Measurements from ENCODE around the gene SLC6A7. TPM values are rescaled to one million over a fixed set of nuclear protein-coding genes. Genes with fewer than 3 reads are reported as not detected.

Gene SLC6A7
- total and polyA plus RNA-seq, 12 donors, result not detected

- TF ChIP-seq POLR2A (IDR thresholded peaks at IDR 0.05) (no peak), CTCF (IDR thresholded peaks at IDR 0.05) (no peak)
- H3K9me3 ChIP-seq (replicated peaks in 1 of 3), result no peaks in the 10 kb centered on the region
- H3K4me3 ChIP-seq, result no peak overlapping the region
- peaks cover 12 to 13% of the 10 kb centered on the region in 2 donors for H3K4me1 ChIP-seq (replicated peaks in 1 of 2)
- intact Hi-C loops (cut with DNase I), result no loop called here
- H3K36me3 ChIP-seq (replicated peaks in 1 of 2), result no peaks in the 10 kb centered on the region
- H3K27me3 ChIP-seq, result no peaks in the 10 kb centered on the region
- H3K27ac ChIP-seq, result peak overlapping the region in 3 of 5 donors; percentile 41 to 85 (median 72)
- WGBS, 4 donors, result 32 to 53% (median 47%) methylated on average over 8 to 12 of the region's 12 CpGs
- no peak for DNase-seq
These were observed 31.5 kb upstream of the SLC6A7 start for GRCh38 chr5:150158170-150158949.

GRCh38 chr5:150159031-150159430, 30.8 kb upstream of the SLC6A7 start:
- Histone ChIP-seq H3K9me3 (replicated peaks in 1 of 3) (no peaks in the 10 kb centered on the region), H3K4me1 (replicated peaks in 1 of 2) (peaks cover 12 to 13% of the 10 kb centered on the region in 2 donors), H3K27me3 (no peaks in the 10 kb centered on the region), H3K27ac (peak overlapping the region in 2 of 5 donors; percentile 72 to 85), H3K36me3 (replicated peaks in 1 of 2) (no peaks in the 10 kb centered on the region), H3K4me3 (no peak overlapping the region)
- intact Hi-C loops (cut with DNase I), result no loop called here
- 72 to 82% (median 80%) methylated on average over 6 of the region's 6 CpGs for WGBS, 4 donors
- DNase-seq, result no peak
- TF ChIP-seq POLR2A (IDR thresholded peaks at IDR 0.05) (no peak), CTCF (IDR thresholded peaks at IDR 0.05) (no peak)

DNA sequence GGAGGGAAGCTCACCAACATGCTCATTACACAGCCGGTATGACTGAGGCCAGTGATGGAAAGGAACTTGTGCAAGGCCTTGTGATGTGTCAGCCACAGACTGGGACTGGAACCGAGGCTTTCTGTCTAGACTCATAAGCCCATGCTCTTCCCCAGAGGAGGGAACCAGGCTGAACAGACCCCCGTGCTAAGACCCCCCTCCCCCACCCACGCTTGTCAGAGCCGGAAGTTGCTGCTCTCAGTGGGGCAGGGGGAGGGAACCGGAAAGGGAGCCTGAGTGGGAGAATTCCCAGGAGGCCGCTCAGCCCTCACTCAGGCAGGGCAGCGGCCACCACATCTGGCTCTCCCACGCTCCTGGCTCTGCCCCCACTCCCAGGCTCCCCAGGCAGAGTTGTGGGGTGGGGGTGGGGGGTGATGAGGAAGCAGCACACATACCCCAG, 30.1 kb upstream of the SLC6A7 start:
- Histone ChIP-seq H3K4me1 (replicated peaks in 1 of 2) (peaks cover 12 to 13% of the 10 kb centered on the region in 2 donors), H3K4me3 (no peak overlapping the region), H3K9me3 (replicated peaks in 1 of 3) (no peaks in the 10 kb centered on the region), H3K27me3 (no peaks in the 10 kb centered on the region), H3K36me3 (replicated peaks in 1 of 2) (no peaks in the 10 kb centered on the region), H3K27ac (peak overlapping the region in 3 of 5 donors; percentile 24 to 85 (median 72))
- TF ChIP-seq CTCF (IDR thresholded peaks at IDR 0.05) (no peak), POLR2A (IDR thresholded peaks at IDR 0.05) (no peak)
- peak in 3 of 7 donors; percentile 37 to 69 (median 41) for DNase-seq
- 55 to 63% (median 58%) methylated on average over 2 to 9 of the region's 9 CpGs for WGBS, 4 donors
- intact Hi-C loops (cut with DNase I), result loop anchor here (5.0 to 10.0 kb wide), 5 partner anchors 53 to 278 kb away; no protein-coding TSS in a partner anchor

DNA sequence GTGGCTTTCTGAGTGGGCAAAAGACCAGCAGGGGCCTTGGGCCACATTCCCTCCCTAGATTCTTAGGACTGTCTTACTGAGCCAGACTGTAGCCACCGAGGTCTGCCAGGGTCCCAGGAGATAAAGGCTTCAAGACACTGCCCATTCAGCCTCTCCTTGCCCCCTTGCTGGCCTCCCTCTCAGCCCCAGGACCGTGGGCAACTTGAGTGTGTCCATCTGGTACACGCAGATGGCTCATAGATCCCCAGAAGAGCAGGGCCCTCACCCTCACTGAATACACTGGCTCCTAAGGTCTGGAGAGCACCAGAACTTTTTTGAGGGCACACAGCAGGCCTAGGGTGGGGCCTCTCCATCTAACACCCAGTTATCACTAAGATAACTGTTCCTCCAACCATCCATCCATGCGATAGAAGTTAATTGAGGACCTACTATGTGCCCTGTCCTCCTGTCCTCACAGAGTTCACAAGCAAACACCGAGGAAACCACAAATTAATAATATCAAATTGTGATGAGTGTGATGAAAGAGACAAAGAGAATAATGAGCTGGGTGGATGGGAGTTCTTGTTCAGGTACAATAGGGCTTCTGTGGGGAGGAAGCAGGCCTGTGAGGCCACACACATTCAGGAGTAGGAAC, 29.3 kb upstream of the SLC6A7 start:
- DNase-seq, result no peak
- H3K9me3 ChIP-seq (replicated peaks in 1 of 3), result no peaks in the 10 kb centered on the region
- peaks cover 9 to 11% of the 10 kb centered on the region in 2 donors for H3K4me1 ChIP-seq (replicated peaks in 1 of 2)
- H3K27ac ChIP-seq, result peak overlapping the region in 3 of 5 donors; percentile 24 to 85 (median 72)
- intact Hi-C loops (cut with DNase I), result loop anchor here (5.0 to 10.0 kb wide), 5 partner anchors 52 to 277 kb away; no protein-coding TSS in a partner anchor
- WGBS, 4 donors, result 69 to 78% (median 73%) methylated on average over 4 to 5 of the region's 5 CpGs
- no peaks in the 10 kb centered on the region for H3K36me3 ChIP-seq (replicated peaks in 1 of 2)
- H3K4me3 ChIP-seq, result no peak overlapping the region
- TF ChIP-seq POLR2A (IDR thresholded peaks at IDR 0.05), result no peak
- no peak for TF ChIP-seq CTCF (IDR thresholded peaks at IDR 0.05)
- H3K27me3 ChIP-seq, result no peaks in the 10 kb centered on the region
